Stimulated activated CD8-positive, alpha-beta memory T cell treated with anti-CD3 and anti-CD28 coated beads, Interleukin-7, amount 100 ng/mL, for 4 hours (primary cell): Measurements from ENCODE around the gene NMT2.
A peak's percentile ranks its signal among the peaks of the same experiment; 100 is the strongest.

Experiments used
- DNase-seq, 2 donors: peaks; one replicate each; pipeline ENCODE4 v3.0.0-alpha.2; 2020; ENCODE audit warnings: low read depth in 2 of 2

NMT2 gene

GRCh38 chr10:15181576-15182156 is 13.2 kb upstream of the NMT2 start:
- DNase-seq, result no peak

GRCh38 chr10:15180736-15181135 is 12.2 kb upstream of the NMT2 start:
- no peak for DNase-seq

GRCh38 chr10:15176269-15176668 is 7.8 kb upstream of the NMT2 start:
- DNase-seq, result no peak

- DNase-seq, result no peak
These were observed 7.1 kb upstream of the NMT2 start for GRCh38 chr10:15175587-15175986.

- DNase-seq, result no peak
These were observed 3.9 kb upstream of the NMT2 start for GRCh38 chr10:15172306-15172840.

- DNase-seq, result peak; percentile 26 to 29
These were observed 1.3 kb upstream of the NMT2 start for GRCh38 chr10:15169555-15170401.

GRCh38 chr10:15168786-15169554 is 477 bp upstream of the NMT2 start:
- DNase-seq, result peak; percentile 95 to 96

- DNase-seq, result peak in 1 of 2 donors; percentile 34
These were observed 842 bp downstream of the NMT2 start for GRCh38 chr10:15167411-15168290.

- DNase-seq, result no peak
These were observed 2.2 kb downstream of the NMT2 start for GRCh38 chr10:15166325-15166724.

- DNase-seq, result no peak
These were observed 5.2 kb downstream of the NMT2 start for GRCh38 chr10:15163253-15163828.

- no peak for DNase-seq
These were observed 9.5 kb downstream of the NMT2 start for GRCh38 chr10:15158972-15159371.

GRCh38 chr10:15158448-15158847 is 10.0 kb downstream of the NMT2 start:
- DNase-seq, result no peak

GRCh38 chr10:15155978-15156656 is 12.4 kb downstream of the NMT2 start:
- no peak for DNase-seq

- no peak for DNase-seq
These were observed 15.9 kb downstream of the NMT2 start for GRCh38 chr10:15152556-15152955.

GRCh38 chr10:15150563-15150962 is 17.9 kb downstream of the NMT2 start:
- no peak for DNase-seq

GRCh38 chr10:15149042-15149771 is 19.3 kb downstream of the NMT2 start:
- DNase-seq, result no peak

- no peak for DNase-seq
These were observed 20.7 kb downstream of the NMT2 start for GRCh38 chr10:15147594-15148392.

GRCh38 chr10:15146366-15146765 is 22.1 kb downstream of the NMT2 start:
- no peak for DNase-seq

GRCh38 chr10:15144788-15145187 is 23.7 kb downstream of the NMT2 start:
- DNase-seq, result no peak
